Mesothelial cell of epicardium (in vitro differentiated cells): Measurements from ENCODE around the gene LAIR2. TPM values are rescaled to one million over a fixed set of nuclear protein-coding genes. Genes with fewer than 3 reads are reported as not detected.

Source experiments
- DNase-seq, 2 experiments: peaks; one replicate each; pipeline ENCODE4 v3.0.0; 2021; ENCODE audit warnings: low spot score in 2 of 2; ENCODE audit not compliant: unreplicated experiment in 2 of 2
- H3K27ac Mint-ChIP-seq: 2 replicates; pipeline ENCODE4 v1.8.0; 2021; ENCODE audit warnings: mixed read lengths
- H3K27me3 Mint-ChIP-seq: 2 replicates; pipeline ENCODE4 v1.8.0; 2021; ENCODE audit warnings: low read depth, mixed read lengths
- H3K36me3 Mint-ChIP-seq: 2 replicates; pipeline ENCODE4 v1.8.0; 2021; ENCODE audit warnings: mixed read lengths
- H3K4me1 Mint-ChIP-seq: 2 replicates; pipeline ENCODE4 v1.8.0; 2021; ENCODE audit warnings: mixed read lengths
- H3K4me3 Mint-ChIP-seq: 2 replicates; pipeline ENCODE4 v1.8.0; 2021; ENCODE audit warnings: mild to moderate bottlenecking, moderate library complexity, mixed read lengths
- H3K9me3 Mint-ChIP-seq: 2 replicates; pipeline ENCODE4 v1.8.0; 2021; ENCODE audit warnings: mixed read lengths
- CTCF ChIP-seq: fragments of 200-600 bp; sonication (generic); IDR thresholded peaks from one replicate; pipeline ENCODE4 v1.5.0; 2021; ENCODE audit warnings: antibody characterized with exemption; ENCODE audit not compliant: unreplicated experiment
- total RNA-seq: library from RNA; stranded (reverse); gene quantifications from 3 replicates; pipeline ENCODE4 v1.2.1, GENCODE V29; 2021

Gene LAIR2
- total RNA-seq, 1 donor from 2014 or later, result not detected

DNA sequence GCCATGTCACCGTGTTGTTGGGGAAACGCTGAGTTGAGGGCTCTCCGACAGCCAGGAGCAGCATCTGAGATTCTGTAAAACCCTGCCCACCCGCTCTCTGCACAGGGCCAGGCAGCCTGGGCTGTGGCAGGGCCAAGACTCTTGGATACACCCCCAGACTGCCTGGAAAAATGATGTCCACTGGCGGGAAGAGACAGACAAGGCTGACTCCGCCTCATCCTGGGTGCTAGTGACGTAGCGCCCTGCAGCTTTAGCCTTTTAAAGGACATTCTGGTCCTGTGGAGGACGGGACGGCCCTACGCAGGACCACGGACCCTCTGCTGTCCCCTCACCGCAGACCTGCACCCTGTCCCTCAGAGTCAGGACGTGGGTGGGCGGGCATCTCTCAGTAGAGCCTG is 50.3 kb downstream of the LAIR2 start:
- Mint-ChIP-seq H3K27me3 (no peaks in the 10 kb centered on the region), H3K9me3 (peaks cover 37% of the 10 kb centered on the region), H3K36me3 (peaks cover 4% of the 10 kb centered on the region), H3K4me1 (no peaks in the 10 kb centered on the region), H3K4me3 (no peak overlapping the region), H3K27ac (no peak overlapping the region)
- DNase-seq, result no peak
- no peak for TF ChIP-seq CTCF

DNA sequence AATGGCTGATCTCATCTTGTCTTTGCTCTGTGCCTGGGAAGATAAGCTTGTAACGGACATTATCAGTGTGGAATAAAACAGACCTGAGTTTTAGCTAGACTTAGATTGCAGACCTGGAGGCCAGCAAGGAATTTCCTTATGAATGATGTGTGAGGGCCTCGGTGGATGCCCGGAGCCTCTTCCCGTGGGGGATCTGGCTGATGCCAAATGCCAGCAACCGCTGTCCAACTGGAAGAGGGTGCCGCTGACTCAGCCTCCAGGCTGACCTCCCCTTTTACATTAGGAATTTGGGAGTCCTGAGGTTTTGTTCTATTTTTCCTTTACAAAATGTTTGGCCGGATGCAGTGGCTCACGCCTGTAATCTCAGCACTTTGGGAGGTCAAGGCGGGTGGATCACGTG is 51.4 kb downstream of the LAIR2 start:
- H3K4me1 Mint-ChIP-seq, result no peaks in the 10 kb centered on the region
- H3K27me3 Mint-ChIP-seq, result no peaks in the 10 kb centered on the region
- H3K36me3 Mint-ChIP-seq, result peaks cover 4% of the 10 kb centered on the region
- no peak overlapping the region for H3K4me3 Mint-ChIP-seq
- TF ChIP-seq CTCF, result no peak
- H3K9me3 Mint-ChIP-seq, result peaks cover 46% of the 10 kb centered on the region
- DNase-seq, result no peak
- no peak overlapping the region for H3K27ac Mint-ChIP-seq

- no peak for DNase-seq
- H3K36me3 Mint-ChIP-seq, result peaks cover 4% of the 10 kb centered on the region
- H3K27me3 Mint-ChIP-seq, result no peaks in the 10 kb centered on the region
- H3K27ac Mint-ChIP-seq, result no peak overlapping the region
- H3K4me3 Mint-ChIP-seq, result no peak overlapping the region
- TF ChIP-seq CTCF, result no peak
- H3K4me1 Mint-ChIP-seq, result no peaks in the 10 kb centered on the region
- peaks cover 46% of the 10 kb centered on the region for H3K9me3 Mint-ChIP-seq
Measured at GRCh38 chr19:54554896-54555295, 52.3 kb downstream of the LAIR2 start.

- Mint-ChIP-seq H3K4me1 (no peaks in the 10 kb centered on the region), H3K4me3 (no peak overlapping the region), H3K27me3 (no peaks in the 10 kb centered on the region), H3K27ac (no peak overlapping the region), H3K9me3 (peaks cover 46% of the 10 kb centered on the region), H3K36me3 (peaks cover 4% of the 10 kb centered on the region)
- no peak for TF ChIP-seq CTCF
- DNase-seq, result no peak
Measured at GRCh38 chr19:54556194-54556593, 53.6 kb downstream of the LAIR2 start.

- DNase-seq, result no peak
- H3K9me3 Mint-ChIP-seq, result peaks cover 39% of the 10 kb centered on the region
- H3K27ac Mint-ChIP-seq, result no peak overlapping the region
- TF ChIP-seq CTCF, result no peak
- no peaks in the 10 kb centered on the region for H3K36me3 Mint-ChIP-seq
- H3K4me1 Mint-ChIP-seq, result no peaks in the 10 kb centered on the region
- H3K27me3 Mint-ChIP-seq, result no peaks in the 10 kb centered on the region
- H3K4me3 Mint-ChIP-seq, result no peak overlapping the region
Measured at GRCh38 chr19:54558339-54558738, 55.7 kb downstream of the LAIR2 start.

Other genes starting within 250 kb of the LAIR2 start
- gene LILRB5, start 245.6 kb upstream of the LAIR2 start, total RNA-seq, result not detected in 3 replicates
- not detected in 3 replicates for gene LILRB2, start 221.7 kb upstream of the LAIR2 start, total RNA-seq
- gene LILRA5, start 189.7 kb upstream of the LAIR2 start, total RNA-seq, result not detected in 3 replicates
- not detected in 3 replicates for gene LILRA4, start 163.7 kb upstream of the LAIR2 start, total RNA-seq
- 0.53 to 0.92 TPM (median 0.75 TPM) in 3 replicates for gene LAIR1, start 137.9 kb upstream of the LAIR2 start, total RNA-seq
- gene TTYH1, start 87.4 kb upstream of the LAIR2 start, total RNA-seq, result 4.2 to 6.0 TPM (median 5.2 TPM) in 3 replicates
- gene LENG8, start 53.6 kb upstream of the LAIR2 start, total RNA-seq, result 296 to 312 TPM (median 307 TPM) in 3 replicates
- 5.5 to 6.8 TPM (median 5.8 TPM) in 3 replicates for gene LENG9, start 39.1 kb upstream of the LAIR2 start, total RNA-seq
- 114 to 126 TPM (median 115 TPM) in 3 replicates for gene CDC42EP5, start 29.5 kb upstream of the LAIR2 start, total RNA-seq
- gene LILRA2, start 71.0 kb downstream of the LAIR2 start, total RNA-seq, result not detected in 3 replicates
- not detected in 3 replicates for gene LILRA1, start 90.8 kb downstream of the LAIR2 start, total RNA-seq
- not detected in 3 replicates for gene LILRB1, start 127.7 kb downstream of the LAIR2 start, total RNA-seq
- not detected in 3 replicates for gene LILRB4, start 160.2 kb downstream of the LAIR2 start, total RNA-seq
- not detected in 3 replicates for gene KIR3DL3, start 221.6 kb downstream of the LAIR2 start, total RNA-seq
- gene KIR2DL3, start 235.7 kb downstream of the LAIR2 start, total RNA-seq, result not detected in 3 replicates